SK-N-MC (cell line): ENCODE measurements around the gene TMEM121.
A peak's percentile ranks its signal among the peaks of the same experiment; 100 is the strongest.

ENCODE experiments used
- DNase-seq: peaks from one replicate; pipeline ENCODE4 v3.0.0-alpha.2; 2011; ENCODE audit warnings: low read depth, low spot score
- H3K27ac ChIP-seq: fragments of 200-600 bp; sonication (generic); 2 replicates; pipeline ENCODE4 v1.5.1; 2016; ENCODE audit warnings: mixed run types
- H3K36me3 ChIP-seq: fragments of 200-600 bp; sonication (generic); 2 replicates; pipeline ENCODE4 v1.6.1; 2017; ENCODE audit warnings: antibody characterized with exemption, low read length, mixed read lengths; ENCODE audit not compliant: insufficient read depth
- H3K4me3 ChIP-seq: fragments of 200-600 bp; sonication (generic); 2 replicates; pipeline ENCODE4 v1.5.1; 2016
- H3K9ac ChIP-seq: fragments of 200-600 bp; sonication (generic); 2 replicates; pipeline ENCODE4 v1.8.0; 2017; ENCODE audit warnings: mixed run types, mixed read lengths; ENCODE audit not compliant: insufficient read length
- H3K9me3 ChIP-seq: fragments of 200-600 bp; sonication (generic); 2 replicates; pipeline ENCODE4 v1.6.1; 2017; ENCODE audit warnings: low read depth, mild to moderate bottlenecking, antibody characterized with exemption, low read length, moderate library complexity, mixed read lengths
- EZH2 ChIP-seq: fragments of 200-600 bp; sonication (generic); IDR thresholded peaks from one replicate; pipeline ENCODE4 v1.6.1; 2017; ENCODE audit warnings: antibody characterized with exemption
- FOXP2 ChIP-seq: optimal IDR thresholded peaks from 2 replicates; pipeline ENCODE3; 2011; ENCODE audit warnings: mild to moderate bottlenecking, moderate library complexity; ENCODE audit not compliant: insufficient read depth; ENCODE audit errors: extremely low read length, control extremely low read depth
- POLR2AphosphoS5 ChIP-seq: IDR thresholded peaks from 2 replicates; pipeline ENCODE4 v1.6.1; 2012; ENCODE audit warnings: mild to moderate bottlenecking, low read depth, low read length, borderline replicate concordance

TMEM121 gene

GRCh38 chr14:105528586-105529318 lies 2.4 kb downstream of the TMEM121 start:
- H3K27ac ChIP-seq, result no peak overlapping the region
- H3K9me3 ChIP-seq, result no peaks in the 10 kb centered on the region
- H3K9ac ChIP-seq, result no peak overlapping the region
- no peak for DNase-seq
- peak overlapping the region; percentile 81 for H3K4me3 ChIP-seq
- no peaks in the 10 kb centered on the region for H3K36me3 ChIP-seq
- no peak for TF ChIP-seq FOXP2
- TF ChIP-seq EZH2, result no peak
- TF ChIP-seq POLR2AphosphoS5, result no peak

GRCh38 chr14:105529319-105529568 lies 2.9 kb downstream of the TMEM121 start:
- Histone ChIP-seq H3K9ac (no peak overlapping the region), H3K4me3 (no peak overlapping the region)

GRCh38 chr14:105529569-105530284 lies 3.3 kb downstream of the TMEM121 start:
- no peaks in the 10 kb centered on the region for H3K9me3 ChIP-seq
- no peak for DNase-seq
- H3K9ac ChIP-seq, result no peak overlapping the region
- no peak overlapping the region for H3K4me3 ChIP-seq
- H3K36me3 ChIP-seq, result no peaks in the 10 kb centered on the region
- H3K27ac ChIP-seq, result no peak overlapping the region
- no peak for TF ChIP-seq EZH2
- no peak for TF ChIP-seq FOXP2
- TF ChIP-seq POLR2AphosphoS5, result no peak

More at GRCh38 chr14:105529319-105529568, 2.9 kb downstream of the TMEM121 start:
- Histone ChIP-seq H3K9me3 (no peaks in the 10 kb centered on the region), H3K36me3 (no peaks in the 10 kb centered on the region), H3K27ac (no peak overlapping the region)
- DNase-seq, result no peak
- no peak for TF ChIP-seq FOXP2
- TF ChIP-seq EZH2, result no peak
- no peak for TF ChIP-seq POLR2AphosphoS5

GRCh38 chr14:105530285-105531087 lies 4.1 kb downstream of the TMEM121 start:
- no peaks in the 10 kb centered on the region for H3K9me3 ChIP-seq
- DNase-seq, result no peak
- no peak overlapping the region for H3K9ac ChIP-seq
- no peaks in the 10 kb centered on the region for H3K36me3 ChIP-seq
- H3K4me3 ChIP-seq, result no peak overlapping the region
- H3K27ac ChIP-seq, result no peak overlapping the region
- no peak for TF ChIP-seq EZH2
- TF ChIP-seq FOXP2, result no peak
- TF ChIP-seq POLR2AphosphoS5, result no peak

GRCh38 chr14:105531088-105531893 lies 4.9 kb downstream of the TMEM121 start:
- Histone ChIP-seq H3K4me3 (no peak overlapping the region), H3K36me3 (no peaks in the 10 kb centered on the region), H3K9me3 (no peaks in the 10 kb centered on the region), H3K9ac (no peak overlapping the region), H3K27ac (no peak overlapping the region)
- no peak for TF ChIP-seq POLR2AphosphoS5
- TF ChIP-seq EZH2, result no peak
- no peak for TF ChIP-seq FOXP2
- no peak for DNase-seq

- TF ChIP-seq POLR2AphosphoS5, result no peak
- no peak for TF ChIP-seq EZH2
- TF ChIP-seq FOXP2, result no peak
- no peak overlapping the region for H3K9ac ChIP-seq
- H3K9me3 ChIP-seq, result no peaks in the 10 kb centered on the region
- no peak overlapping the region for H3K4me3 ChIP-seq
- no peak for DNase-seq
- H3K36me3 ChIP-seq, result no peaks in the 10 kb centered on the region
- no peak overlapping the region for H3K27ac ChIP-seq
Observed at GRCh38 chr14:105531894-105532623, 5.7 kb downstream of the TMEM121 start.

- DNase-seq, result no peak
- H3K9me3 ChIP-seq, result no peaks in the 10 kb centered on the region
- H3K27ac ChIP-seq, result no peak overlapping the region
- H3K4me3 ChIP-seq, result no peak overlapping the region
- no peak for TF ChIP-seq FOXP2
- TF ChIP-seq EZH2, result no peak
- TF ChIP-seq POLR2AphosphoS5, result no peak
- H3K9ac ChIP-seq, result no peak overlapping the region
- H3K36me3 ChIP-seq, result no peaks in the 10 kb centered on the region
Observed at GRCh38 chr14:105532735-105533141, 6.4 kb downstream of the TMEM121 start.

GRCh38 chr14:105533391-105533790 lies 7.0 kb downstream of the TMEM121 start:
- H3K27ac ChIP-seq, result no peak overlapping the region
- no peaks in the 10 kb centered on the region for H3K9me3 ChIP-seq
- no peak for TF ChIP-seq POLR2AphosphoS5
- no peak for TF ChIP-seq FOXP2
- no peak for TF ChIP-seq EZH2
- no peaks in the 10 kb centered on the region for H3K36me3 ChIP-seq
- DNase-seq, result no peak
- H3K9ac ChIP-seq, result no peak overlapping the region
- no peak overlapping the region for H3K4me3 ChIP-seq
